ENCODE data around the gene RPL38. TPM values are rescaled to one million over a fixed set of nuclear protein-coding genes. Genes with fewer than 3 reads are reported as not detected.

Gene RPL38
- total RNA-seq, 1 donor from 2014 or later: 436 TPM

DNA sequence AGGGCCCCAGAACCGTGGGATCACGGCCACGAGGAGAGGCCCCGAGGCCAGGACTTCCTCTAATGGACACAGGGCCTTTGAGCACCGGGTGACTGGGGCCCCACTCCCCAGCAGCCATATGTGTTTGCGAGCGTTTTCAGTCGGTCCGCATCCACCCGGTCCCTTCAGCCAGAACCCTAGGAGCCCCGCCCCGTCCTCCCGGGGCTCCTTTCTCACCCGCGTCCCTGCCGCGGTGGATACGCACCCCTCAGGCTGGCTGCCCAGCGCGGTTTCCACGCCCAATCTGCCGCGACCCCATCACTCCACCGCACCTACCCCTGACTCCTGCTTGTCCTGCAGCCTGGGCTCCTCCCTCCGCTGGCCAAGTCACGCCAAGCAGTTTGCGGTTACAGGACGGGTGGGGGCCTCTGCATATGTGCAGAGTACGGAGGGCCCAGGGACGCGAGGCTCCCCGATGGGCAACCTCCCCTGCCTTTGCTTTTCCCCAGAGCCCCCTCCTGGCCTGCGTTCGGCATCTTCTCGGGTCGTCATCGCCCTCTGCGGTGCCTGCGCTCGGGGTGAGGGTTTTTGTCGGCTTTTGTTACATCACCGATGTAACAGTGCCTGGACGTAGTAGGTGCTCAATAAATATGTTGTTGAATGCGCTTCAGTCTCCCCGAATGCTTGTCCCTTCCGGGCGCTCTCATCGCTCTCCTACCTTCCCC lies 8.9 kb downstream of the RPL38 start:
- Histone ChIP-seq H3K36me3 (ENCODE audit: control insufficient read depth, insufficient read depth, low read length) (peaks cover 9% of the 10 kb centered on the region), H3K4me3 (ENCODE audit: low read depth, low read length) (peak overlapping the region; percentile 47), H3K27me3 (ENCODE audit: control insufficient read depth, insufficient read depth, low read length) (peaks cover 3% of the 10 kb centered on the region)
- FAIRE-seq (no peak), DNase-seq (ENCODE audit: low read depth) (no peak)
- TF ChIP-seq, protein P1, sequence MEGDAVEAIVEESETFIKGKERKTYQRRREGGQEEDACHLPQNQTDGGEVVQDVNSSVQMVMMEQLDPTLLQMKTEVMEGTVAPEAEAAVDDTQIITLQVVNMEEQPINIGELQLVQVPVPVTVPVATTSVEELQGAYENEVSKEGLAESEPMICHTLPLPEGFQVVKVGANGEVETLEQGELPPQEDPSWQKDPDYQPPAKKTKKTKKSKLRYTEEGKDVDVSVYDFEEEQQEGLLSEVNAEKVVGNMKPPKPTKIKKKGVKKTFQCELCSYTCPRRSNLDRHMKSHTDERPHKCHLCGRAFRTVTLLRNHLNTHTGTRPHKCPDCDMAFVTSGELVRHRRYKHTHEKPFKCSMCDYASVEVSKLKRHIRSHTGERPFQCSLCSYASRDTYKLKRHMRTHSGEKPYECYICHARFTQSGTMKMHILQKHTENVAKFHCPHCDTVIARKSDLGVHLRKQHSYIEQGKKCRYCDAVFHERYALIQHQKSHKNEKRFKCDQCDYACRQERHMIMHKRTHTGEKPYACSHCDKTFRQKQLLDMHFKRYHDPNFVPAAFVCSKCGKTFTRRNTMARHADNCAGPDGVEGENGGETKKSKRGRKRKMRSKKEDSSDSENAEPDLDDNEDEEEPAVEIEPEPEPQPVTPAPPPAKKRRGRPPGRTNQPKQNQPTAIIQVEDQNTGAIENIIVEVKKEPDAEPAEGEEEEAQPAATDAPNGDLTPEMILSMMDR (IDR thresholded peaks at IDR 0.05; ENCODE audit: insufficient read depth, low read length, severe bottlenecking): no peak

DNA sequence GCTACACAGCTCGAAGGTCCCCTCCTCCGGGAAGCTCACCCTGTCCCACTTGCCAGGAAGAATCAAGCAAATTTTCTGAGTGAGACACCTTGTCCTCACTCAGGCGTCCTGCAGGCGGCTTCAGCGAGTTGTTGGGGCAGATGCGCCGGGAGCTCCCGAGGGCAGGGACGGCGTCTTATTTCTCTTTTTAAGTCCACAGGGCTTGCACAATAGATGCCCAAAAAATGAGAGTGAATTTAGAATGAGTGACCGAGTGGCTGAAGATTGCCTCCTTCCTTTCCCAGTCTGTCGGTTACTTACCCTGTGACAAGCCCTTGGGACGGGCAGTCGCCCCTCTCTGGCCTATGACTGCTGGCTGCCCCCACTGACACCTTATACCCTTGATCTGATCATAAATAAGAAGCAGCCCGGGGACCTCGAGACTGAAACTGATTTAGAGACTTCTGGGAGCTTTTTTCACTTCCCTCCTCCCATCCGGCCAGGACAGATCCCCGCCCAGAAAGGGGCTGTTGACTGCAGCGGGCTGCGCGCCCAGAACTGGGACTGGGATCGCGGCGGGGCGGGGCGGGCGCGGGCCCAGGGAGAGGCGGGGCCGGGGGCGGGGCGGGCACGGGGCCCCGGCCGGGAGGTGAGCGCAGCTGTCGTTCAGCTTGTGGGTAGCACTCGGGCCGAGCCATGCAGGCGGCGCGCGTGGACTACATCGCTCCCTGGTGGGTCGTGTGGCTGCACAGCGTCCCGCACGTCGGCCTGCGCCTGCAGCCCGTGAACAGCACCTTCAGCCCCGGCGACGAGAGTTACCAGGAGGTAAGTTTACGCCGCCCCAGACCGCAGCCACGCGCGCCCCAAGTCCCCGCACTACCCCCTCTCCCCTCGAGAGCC lies 9.7 kb downstream of the RPL38 start, which contains the start of gene TTYH2:
TSS of gene TTYH2 (plus strand) at position 659 of the 879 bp plus-strand sequence. CDS start at position 676, 17 bp downstream.
- Histone ChIP-seq H3K36me3 (ENCODE audit: control insufficient read depth, insufficient read depth, low read length) (peaks cover 5% of the 10 kb centered on the region), H3K27me3 (ENCODE audit: control insufficient read depth, insufficient read depth, low read length) (peaks cover 3% of the 10 kb centered on the region), H3K4me3 (ENCODE audit: low read depth, low read length) (peak within 1 kb of the TSS; percentile 47)
- TF ChIP-seq, protein P1 (IDR thresholded peaks at IDR 0.05; ENCODE audit: insufficient read depth, low read length, severe bottlenecking): peak; percentile 49
- no peak for FAIRE-seq
- peak; percentile 64 for DNase-seq (ENCODE audit: low read depth)

DNA sequence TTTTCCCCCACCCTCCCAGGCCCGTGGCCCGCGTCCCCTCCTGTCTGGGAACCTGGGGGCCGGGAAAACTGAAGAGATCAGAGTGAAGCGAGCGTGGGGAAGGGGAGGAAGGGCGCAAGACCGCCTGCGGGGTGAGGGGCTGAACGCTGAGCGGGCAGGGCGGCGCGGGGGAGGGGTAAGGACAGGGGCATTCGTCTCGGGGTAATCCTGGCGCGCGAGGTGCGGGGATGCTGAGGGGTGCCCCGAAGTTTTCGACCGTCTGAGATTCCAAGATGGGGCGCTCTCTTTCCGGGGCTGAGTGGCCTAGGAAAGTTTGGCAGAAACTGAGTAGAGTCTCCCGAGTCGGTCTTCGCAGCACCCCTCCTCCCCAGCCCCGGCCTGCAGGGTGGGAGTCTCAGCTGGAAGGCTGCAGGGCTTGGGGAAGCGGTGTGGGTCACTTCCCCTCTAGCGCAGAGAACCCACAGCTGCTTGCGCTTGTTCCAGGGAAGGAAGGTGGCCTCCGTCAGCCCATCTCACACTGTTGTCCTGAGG lies 10.4 kb downstream of the RPL38 start:
- TF ChIP-seq, protein P1 (IDR thresholded peaks at IDR 0.05; ENCODE audit: insufficient read depth, low read length, severe bottlenecking): no peak
- H3K4me3 ChIP-seq (ENCODE audit: low read depth, low read length): peak overlapping the region; percentile 34
- FAIRE-seq: no peak

DNA sequence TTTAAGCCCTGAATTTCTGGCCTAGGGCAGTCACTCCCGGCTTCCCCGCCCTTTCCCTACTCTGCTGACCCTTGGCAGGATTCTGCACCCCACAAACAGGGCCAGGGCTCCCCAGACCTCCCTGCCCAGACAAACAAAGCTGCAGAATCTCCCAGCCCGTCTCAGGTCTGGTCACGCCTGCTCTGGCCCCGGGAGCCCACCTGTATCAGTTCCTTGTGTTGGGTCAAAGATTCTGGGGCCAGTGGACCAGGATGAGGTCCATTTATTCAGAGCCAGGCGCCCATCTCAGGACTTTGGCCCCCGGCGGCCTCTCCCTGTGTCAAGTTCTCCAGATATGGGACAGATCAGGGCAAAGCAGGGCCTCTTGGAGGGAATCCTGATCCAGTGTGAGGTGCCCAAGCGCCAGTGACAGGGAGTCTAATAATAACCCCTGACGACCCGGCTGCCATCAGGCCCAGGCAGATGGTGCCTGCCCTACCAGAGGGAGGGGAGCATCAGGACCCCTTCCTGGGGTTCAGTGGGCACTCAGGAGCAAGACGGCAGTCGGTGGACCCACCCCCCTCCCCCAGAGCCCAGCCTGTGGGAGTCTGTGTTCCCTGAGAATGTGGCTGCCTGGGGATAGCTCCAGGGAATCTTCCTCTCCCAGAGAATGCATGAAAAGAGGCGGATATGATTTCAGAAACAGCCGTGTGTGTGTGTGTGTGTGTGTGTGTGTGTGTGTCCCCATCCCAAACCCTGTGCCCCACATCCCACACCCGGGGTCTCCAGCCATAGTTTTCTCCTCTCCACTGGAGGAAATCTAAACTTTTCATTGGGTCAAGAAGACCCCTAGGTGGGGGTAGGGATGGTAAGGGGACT lies 11.2 kb downstream of the RPL38 start:
- Histone ChIP-seq H3K27me3 (ENCODE audit: control insufficient read depth, insufficient read depth, low read length) (peaks cover 3% of the 10 kb centered on the region), H3K36me3 (ENCODE audit: control insufficient read depth, insufficient read depth, low read length) (peaks cover 1% of the 10 kb centered on the region), H3K4me3 (ENCODE audit: low read depth, low read length) (no peak overlapping the region)
- DNase-seq (ENCODE audit: low read depth) (no peak), FAIRE-seq (no peak)
- TF ChIP-seq, protein P1 (IDR thresholded peaks at IDR 0.05; ENCODE audit: insufficient read depth, low read length, severe bottlenecking): no peak

More for the DNA sequence above, 10.4 kb downstream of the RPL38 start:
- DNase-seq (ENCODE audit: low read depth): no peak
- H3K36me3 ChIP-seq (ENCODE audit: control insufficient read depth, insufficient read depth, low read length): peaks cover 5% of the 10 kb centered on the region
- peaks cover 3% of the 10 kb centered on the region for H3K27me3 ChIP-seq (ENCODE audit: control insufficient read depth, insufficient read depth, low read length)

DNA sequence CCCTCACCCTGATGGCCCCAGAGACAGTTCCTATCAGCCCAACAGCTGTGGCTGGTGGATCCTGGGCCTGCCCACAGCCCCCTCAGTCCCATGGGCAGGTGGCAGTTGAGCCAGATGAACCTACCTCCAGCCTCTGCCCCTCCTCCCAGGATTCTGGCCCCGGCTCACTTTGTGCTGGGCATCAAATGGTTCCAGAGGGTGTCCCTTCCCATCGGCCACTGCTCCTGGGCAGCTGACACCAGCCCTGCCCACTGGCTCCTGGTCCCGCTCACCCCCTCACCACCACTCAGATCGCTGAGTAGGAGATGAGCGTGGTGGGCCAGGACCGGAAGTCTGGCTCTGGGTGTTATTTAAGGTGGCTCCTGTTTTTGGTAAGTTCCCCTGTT lies 11.9 kb downstream of the RPL38 start:
- Histone ChIP-seq H3K4me3 (ENCODE audit: low read depth, low read length) (no peak overlapping the region), H3K27me3 (ENCODE audit: control insufficient read depth, insufficient read depth, low read length) (peaks cover 3% of the 10 kb centered on the region), H3K36me3 (ENCODE audit: control insufficient read depth, insufficient read depth, low read length) (no peaks in the 10 kb centered on the region)
- TF ChIP-seq, protein P1 (IDR thresholded peaks at IDR 0.05; ENCODE audit: insufficient read depth, low read length, severe bottlenecking): no peak
- DNase-seq (ENCODE audit: low read depth) (no peak), FAIRE-seq (no peak)
